ENCODE results near the gene PUS1. TPM values are rescaled to one million over a fixed set of nuclear protein-coding genes. Genes with fewer than 3 reads are reported as not detected.
A peak's percentile ranks its signal among the peaks of the same experiment; 100 is the strongest.

Gene PUS1
- total and polyA plus RNA-seq, 9 of the 15 experiments (the other 6 are each of a cell fraction or from before 2014, with no cell fraction given), result 1.9 to 90.8 (median 30.0) TPM

- TF ChIP-seq MNT (conservative IDR thresholded peaks at IDR 0.05) (peak; percentile 29 to 61; a peak in 2 of 4 replicates), PKNOX1 (IDR thresholded peaks at IDR 0.05) (no peak), MITF (IDR thresholded peaks at IDR 0.05) (no peak), CAMTA2 (CRISPR knock-in tag; conservative IDR thresholded peaks at IDR 0.05) (no peak), ZNF174 (CRISPR knock-in tag; IDR thresholded peaks at IDR 0.05) (no peak), KHSRP (IDR thresholded peaks at IDR 0.05) (no peak), ELF1 (tag; IDR thresholded peaks at IDR 0.05) (no peak), FOXA1 (IDR thresholded peaks at IDR 0.05; ENCODE audit: borderline replicate concordance) (no peak), MCM2 (IDR thresholded peaks at IDR 0.05; ENCODE audit: low read depth) (no peak), BRF1 (IDR thresholded peaks at IDR 0.05; ENCODE audit: borderline replicate concordance, extremely low read depth, insufficient read length) (no peak), CBX1 (IDR thresholded peaks at IDR 0.05; ENCODE audit: low read depth) (no peak), XRCC5 (IDR thresholded peaks at IDR 0.05; ENCODE audit: low read depth, low read length) (no peak), SRSF7 (optimal IDR thresholded peaks at IDR 0.05; ENCODE audit: low read depth, low read length) (no peak), USF2 (CRISPR knock-in tag; IDR thresholded peaks at IDR 0.05) (peak; percentile 73), ESRRB (CRISPR knock-in tag; IDR thresholded peaks at IDR 0.05; ENCODE audit: borderline replicate concordance) (no peak), ZNF764 (CRISPR knock-in tag; IDR thresholded peaks at IDR 0.05; ENCODE audit: low read depth) (no peak), ZFPM2 (CRISPR knock-in tag; IDR thresholded peaks at IDR 0.05) (no peak), EWSR1 (IDR thresholded peaks at IDR 0.05; ENCODE audit: borderline replicate concordance, low read depth, partially characterized antibody) (no peak)
Observed at GRCh38 chr12:131986910-131987309, 57.8 kb downstream of the PUS1 start (continued).
